GM23248 (cell line): ENCODE measurements around the gene RTN4RL1. TPM values are rescaled to one million over a fixed set of nuclear protein-coding genes. Genes with fewer than 3 reads are reported as not detected.

ENCODE experiments used
- DNase-seq: peaks from one replicate; pipeline ENCODE4 v3.0.0-alpha.2; 2015
- H2AFZ ChIP-seq: fragments of 200-600 bp; sonication (generic); 2 replicates; pipeline ENCODE4 v1.6.1; 2016; ENCODE audit warnings: antibody characterized with exemption
- H3F3A ChIP-seq: fragments of 200-600 bp; sonication (generic); 2 replicates; pipeline ENCODE4 v1.6.1; 2016; ENCODE audit warnings: mild to moderate bottlenecking, antibody characterized with exemption, mixed run types; ENCODE audit not compliant: insufficient read depth
- H3K27ac ChIP-seq: fragments of 200-600 bp; sonication (generic); 2 replicates; pipeline ENCODE4 v1.5.1; 2016; ENCODE audit warnings: mild to moderate bottlenecking
- H3K27me3 ChIP-seq: fragments of 200-600 bp; sonication (generic); replicated peaks from 2 replicates; pipeline ENCODE4 v1.6.1; 2016; ENCODE audit warnings: mild to moderate bottlenecking; ENCODE audit not compliant: insufficient read depth
- H3K36me3 ChIP-seq: fragments of 200-600 bp; sonication (generic); 2 replicates; pipeline ENCODE4 v1.6.1; 2016; ENCODE audit warnings: low read depth, mild to moderate bottlenecking
- H3K4me1 ChIP-seq: fragments of 200-600 bp; sonication (generic); 2 replicates; pipeline ENCODE4 v1.6.1; 2016; ENCODE audit warnings: mild to moderate bottlenecking; ENCODE audit not compliant: insufficient read depth
- H3K4me2 ChIP-seq: fragments of 200-600 bp; sonication (generic); one replicate; pipeline ENCODE4 v1.6.1; 2016; ENCODE audit warnings: mild to moderate bottlenecking; ENCODE audit not compliant: unreplicated experiment
- H3K4me3 ChIP-seq: fragments of 200-600 bp; sonication (generic); 2 replicates; pipeline ENCODE4 v1.5.1; 2016; ENCODE audit warnings: mild to moderate bottlenecking
- H3K79me2 ChIP-seq: fragments of 200-600 bp; sonication (generic); 2 replicates; pipeline ENCODE4 v1.6.1; 2016; ENCODE audit warnings: mild to moderate bottlenecking; ENCODE audit not compliant: insufficient read depth
- H3K9ac ChIP-seq: fragments of 200-600 bp; sonication (generic); 2 replicates; pipeline ENCODE4 v1.6.1; 2016; ENCODE audit warnings: mild to moderate bottlenecking
- H3K9me2 ChIP-seq: fragments of 200-600 bp; sonication (generic); 2 replicates; pipeline ENCODE4 v1.6.1; 2016; ENCODE audit warnings: mixed run types, mild to moderate bottlenecking, moderate library complexity; ENCODE audit not compliant: insufficient read depth
- H3K9me3 ChIP-seq: fragments of 200-600 bp; sonication (generic); one replicate; pipeline ENCODE4 v1.6.1; 2017; ENCODE audit warnings: low read depth
- H4K20me1 ChIP-seq: fragments of 200-600 bp; sonication (generic); 2 replicates; pipeline ENCODE4 v1.6.0; 2016; ENCODE audit not compliant: insufficient read depth
- EZH2 ChIP-seq: fragments of 200-600 bp; sonication (generic); IDR thresholded peaks from 2 replicates; pipeline ENCODE4 v1.6.1; 2018; ENCODE audit warnings: antibody characterized with exemption, mild to moderate bottlenecking; ENCODE audit not compliant: insufficient read depth, poor library complexity, severe bottlenecking
- EZH2phosphoT487 ChIP-seq: fragments of 200-600 bp; sonication (generic); IDR thresholded peaks from 2 replicates; pipeline ENCODE4 v1.6.1; 2018; ENCODE audit warnings: antibody characterized with exemption, moderate library complexity, mild to moderate bottlenecking, low read depth; ENCODE audit not compliant: insufficient read depth
- WGBS, 2 experiments: methylation state at CpG; one replicate each; pipeline ENCODE4 v1.1.6; 2015 to 2017; ENCODE audit warnings: low lambda C conversion rate in 2 of 2, low coverage in 1 of 2; ENCODE audit errors: missing lambda C conversion rate in 2 of 2; 5-methylcytosine and 5-hydroxymethylcytosine counted together
- in situ Hi-C: fragments of 300-500 bp; cut with MboI; formaldehyde crosslinking; loops from 2 replicates; pipeline ENCODE4 v1.15.0; 2020
- polyA plus RNA-seq: library from polyadenylated mRNA; unstranded; fragments of >200 nt; fragmentation: Nextera tagmentation; extraction: Ambion mirVana; gene quantifications from 2 replicates; pipeline ENCODE4 v1.2.1, GENCODE V29; 2016
- total RNA-seq: library from RNA; depleted of rRNA; stranded (reverse); fragments of >200 nt; shearing (Covaris generic); gene quantifications from 2 replicates; pipeline ENCODE4 v1.2.3, GENCODE V29; 2014

The RTN4RL1 gene
- total and polyA plus RNA-seq, 2 experiments from 2014 or later = 0.22 TPM; not detected in 1

GRCh38 chr17:2003525-2003924 is 21.6 kb downstream of the RTN4RL1 start:
- H3K4me1 ChIP-seq = no peaks in the 10 kb centered on the region
- no peaks in the 10 kb centered on the region for H3K27me3 ChIP-seq
- no peak overlapping the region for H3K9ac ChIP-seq
- no peaks in the 10 kb centered on the region for H3K9me3 ChIP-seq
- H4K20me1 ChIP-seq = no peaks in the 10 kb centered on the region
- no peak for DNase-seq
- H3K79me2 ChIP-seq = no peaks in the 10 kb centered on the region
- H3K36me3 ChIP-seq = no peaks in the 10 kb centered on the region
- no peak overlapping the region for H3K4me2 ChIP-seq
- WGBS, 2 experiments = 93 to 94% methylated on average over 13 of the region's 13 CpGs
- TF ChIP-seq EZH2phosphoT487 = no peak
- no peak for TF ChIP-seq EZH2
- H3K27ac ChIP-seq = no peak overlapping the region
- in situ Hi-C loops = no loop called here
- H3F3A ChIP-seq = no peaks in the 10 kb centered on the region
- no peak overlapping the region for H3K4me3 ChIP-seq
- no peaks in the 10 kb centered on the region for H3K9me2 ChIP-seq
- no peak overlapping the region for H2AFZ ChIP-seq

DNA sequence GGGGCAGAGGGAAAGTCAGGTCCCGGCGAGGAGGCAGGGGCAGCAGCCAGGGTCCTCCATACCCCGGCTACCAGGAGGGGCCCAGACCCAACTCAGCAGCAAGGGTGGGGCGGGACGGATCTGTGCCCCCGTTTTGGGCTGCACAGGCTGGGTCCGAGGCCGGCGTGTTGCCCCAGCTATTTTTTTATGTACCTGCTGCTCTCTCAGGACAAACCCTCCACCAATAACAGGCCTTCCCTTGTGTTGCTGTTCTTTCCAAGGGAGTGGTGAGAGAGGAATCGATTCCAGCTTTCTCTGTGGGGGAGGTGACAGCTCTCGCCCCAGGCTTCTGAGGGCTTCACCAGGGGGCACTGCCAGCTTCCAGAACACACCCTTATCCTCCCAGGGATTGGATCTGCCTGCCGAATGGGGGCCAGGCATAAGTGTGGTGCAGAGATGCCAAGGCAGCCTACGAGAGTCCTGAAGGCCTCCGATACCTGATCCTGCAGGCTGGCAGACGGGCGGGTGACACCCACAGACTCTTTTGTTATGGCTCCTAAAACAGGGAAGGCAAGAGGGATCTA is 22.3 kb downstream of the RTN4RL1 start:
- no peak overlapping the region for H2AFZ ChIP-seq
- no peaks in the 10 kb centered on the region for H3K4me1 ChIP-seq
- H3K27me3 ChIP-seq = no peaks in the 10 kb centered on the region
- no peaks in the 10 kb centered on the region for H3K79me2 ChIP-seq
- no peak for DNase-seq
- H3K36me3 ChIP-seq = no peaks in the 10 kb centered on the region
- 69 to 70% methylated on average over 16 of the region's 16 CpGs for WGBS, 2 experiments
- no peak overlapping the region for H3K9ac ChIP-seq
- TF ChIP-seq EZH2 (no peak), EZH2phosphoT487 (no peak)
- no peaks in the 10 kb centered on the region for H4K20me1 ChIP-seq
- H3K9me2 ChIP-seq = no peaks in the 10 kb centered on the region
- H3K27ac ChIP-seq = no peak overlapping the region
- in situ Hi-C loops = no loop called here
- no peaks in the 10 kb centered on the region for H3F3A ChIP-seq
- H3K9me3 ChIP-seq = no peaks in the 10 kb centered on the region
- no peak overlapping the region for H3K4me2 ChIP-seq
- no peak overlapping the region for H3K4me3 ChIP-seq

GRCh38 chr17:1999557-2000251 is 25.4 kb downstream of the RTN4RL1 start:
- no peaks in the 10 kb centered on the region for H3K4me1 ChIP-seq
- peak; percentile 30 for DNase-seq

GRCh38 chr17:1997927-1998742 is 27.0 kb downstream of the RTN4RL1 start:
- H4K20me1 ChIP-seq = no peaks in the 10 kb centered on the region
- H3K36me3 ChIP-seq = no peaks in the 10 kb centered on the region
- WGBS, 2 experiments = 8 to 9% methylated on average over 13 to 58 of the region's 92 CpGs
- H3K4me2 ChIP-seq = peak overlapping the region; percentile 11
- H3K4me1 ChIP-seq = no peaks in the 10 kb centered on the region
- H3K9me3 ChIP-seq = no peaks in the 10 kb centered on the region
- peak overlapping the region; percentile 57 for H3K9ac ChIP-seq
- H3K79me2 ChIP-seq = no peaks in the 10 kb centered on the region
- H2AFZ ChIP-seq = peak overlapping the region; percentile 65
- no peak overlapping the region for H3K27ac ChIP-seq
- no peaks in the 10 kb centered on the region for H3F3A ChIP-seq
- TF ChIP-seq EZH2phosphoT487 (no peak), EZH2 (no peak)
- H3K27me3 ChIP-seq = no peaks in the 10 kb centered on the region
- in situ Hi-C loops = no loop called here
- no peaks in the 10 kb centered on the region for H3K9me2 ChIP-seq
- peak overlapping the region; percentile 56 for H3K4me3 ChIP-seq
- peak; percentile 44 for DNase-seq

More at GRCh38 chr17:1999557-2000251, 25.4 kb downstream of the RTN4RL1 start:
- H3F3A ChIP-seq = no peaks in the 10 kb centered on the region
- H4K20me1 ChIP-seq = no peaks in the 10 kb centered on the region
- H3K9me2 ChIP-seq = no peaks in the 10 kb centered on the region
- no peaks in the 10 kb centered on the region for H3K27me3 ChIP-seq
- H3K36me3 ChIP-seq = no peaks in the 10 kb centered on the region
- no peaks in the 10 kb centered on the region for H3K79me2 ChIP-seq
- 57 to 59% methylated on average over 13 of the region's 13 CpGs for WGBS, 2 experiments
- H3K27ac ChIP-seq = no peak overlapping the region
- TF ChIP-seq EZH2 = no peak
- TF ChIP-seq EZH2phosphoT487 = no peak
- no peak overlapping the region for H3K4me2 ChIP-seq
- 0 out of 2 replicates have a peak overlapping the region, but pooled peaks have one; percentile 33 for H2AFZ ChIP-seq
- no peak overlapping the region for H3K9ac ChIP-seq
- no peak overlapping the region for H3K4me3 ChIP-seq
- no peaks in the 10 kb centered on the region for H3K9me3 ChIP-seq
- in situ Hi-C loops = no loop called here
